Memory B cell (primary cell): ENCODE results near the gene GLRA3.

Experiments
- ATAC-seq: fragments of 150-1000 bp; cut with Tn5 transposase; 2 replicates; pipeline ENCODE4 v1.10.0; 2021; ENCODE audit warnings: low read depth, mild to moderate bottlenecking, moderate library complexity
- DNase-seq, 2 donors: peaks; one replicate each; pipeline ENCODE4 v3.0.0; 2022; ENCODE audit warnings: low spot score in 2 of 2
- H3K27ac Mint-ChIP-seq: one replicate; pipeline ENCODE4 v1.8.0; 2022; ENCODE audit warnings: mild to moderate bottlenecking, moderate library complexity, mixed read lengths
- H3K27me3 Mint-ChIP-seq: one replicate; pipeline ENCODE4 v1.8.0; 2022; ENCODE audit warnings: mixed read lengths
- H3K36me3 Mint-ChIP-seq: one replicate; pipeline ENCODE4 v1.8.0; 2022; ENCODE audit warnings: mild to moderate bottlenecking, mixed read lengths
- H3K4me1 Mint-ChIP-seq: one replicate; pipeline ENCODE4 v1.8.0; 2022; ENCODE audit warnings: mixed read lengths
- H3K4me3 Mint-ChIP-seq: one replicate; pipeline ENCODE4 v1.8.0; 2022; ENCODE audit warnings: mild to moderate bottlenecking, moderate library complexity, mixed read lengths
- H3K9me3 Mint-ChIP-seq: one replicate; pipeline ENCODE4 v1.8.0; 2022; ENCODE audit warnings: mixed read lengths

Gene GLRA3

GRCh38 chr4:174689618-174690017 is 139.4 kb downstream of the GLRA3 start:
- ATAC-seq = no peak
- Mint-ChIP-seq H3K9me3 (peaks cover 9% of the 10 kb centered on the region), H3K4me3 (no peak overlapping the region), H3K36me3 (peaks cover 4% of the 10 kb centered on the region), H3K4me1 (peaks cover 3% of the 10 kb centered on the region), H3K27me3 (no peaks in the 10 kb centered on the region), H3K27ac (no peak overlapping the region)
- DNase-seq = no peak

DNA sequence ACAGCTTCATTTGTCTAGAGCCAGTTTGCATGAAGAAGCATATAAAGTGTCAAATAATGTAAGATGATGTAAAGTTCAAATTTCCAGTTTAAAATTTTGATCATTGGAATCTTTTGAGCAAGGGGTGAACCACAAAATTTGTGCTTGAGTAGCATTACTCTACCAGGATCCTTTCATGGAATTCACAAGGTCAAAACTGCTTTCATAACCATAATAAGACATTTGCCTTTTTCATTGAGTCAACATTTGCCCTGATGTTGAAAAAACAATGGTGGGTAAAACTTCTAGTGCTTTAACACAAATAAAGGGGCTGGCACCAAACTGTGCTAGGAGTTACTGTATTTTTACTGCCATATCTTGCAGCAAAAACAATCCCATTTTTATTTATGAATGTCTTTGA is 142.2 kb downstream of the GLRA3 start:
- Mint-ChIP-seq H3K4me1 (peaks cover 3% of the 10 kb centered on the region), H3K36me3 (peaks cover 4% of the 10 kb centered on the region), H3K27me3 (no peaks in the 10 kb centered on the region), H3K4me3 (no peak overlapping the region), H3K27ac (no peak overlapping the region), H3K9me3 (peaks cover 9% of the 10 kb centered on the region)
- ATAC-seq (no peak), DNase-seq (no peak)

- Mint-ChIP-seq H3K4me3 (no peak overlapping the region), H3K27ac (no peak overlapping the region), H3K36me3 (no peaks in the 10 kb centered on the region), H3K4me1 (no peaks in the 10 kb centered on the region), H3K27me3 (no peaks in the 10 kb centered on the region), H3K9me3 (no peaks in the 10 kb centered on the region)
- no peak for DNase-seq
- ATAC-seq = no peak
Observed at GRCh38 chr4:174681723-174682300, 147.2 kb downstream of the GLRA3 start.

GRCh38 chr4:174674305-174674840 is 154.7 kb downstream of the GLRA3 start:
- DNase-seq (no peak), ATAC-seq (no peak)
- no peak overlapping the region for H3K27ac Mint-ChIP-seq
- no peak overlapping the region for H3K4me3 Mint-ChIP-seq
- no peaks in the 10 kb centered on the region for H3K36me3 Mint-ChIP-seq
- no peaks in the 10 kb centered on the region for H3K4me1 Mint-ChIP-seq
- no peaks in the 10 kb centered on the region for H3K9me3 Mint-ChIP-seq
- no peaks in the 10 kb centered on the region for H3K27me3 Mint-ChIP-seq

DNA sequence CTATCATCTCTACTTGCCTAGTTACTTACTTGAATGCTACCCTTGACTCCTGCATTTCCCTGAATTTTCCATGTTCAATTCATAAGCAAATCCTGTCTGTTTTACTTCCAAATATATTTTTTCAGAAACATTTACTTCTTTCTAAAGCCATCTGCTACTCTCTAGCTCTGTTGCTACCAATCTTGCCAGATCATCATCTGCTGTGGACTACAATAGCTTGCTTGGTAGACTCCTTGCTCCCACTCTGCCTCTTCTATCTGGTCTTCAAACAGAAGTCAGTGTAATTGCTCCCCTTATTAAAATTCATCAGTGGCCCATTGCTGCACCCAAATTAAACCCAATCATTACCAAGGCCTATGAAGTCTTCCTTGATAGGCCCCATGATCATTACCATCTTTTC is 155.2 kb downstream of the GLRA3 start:
- no peaks in the 10 kb centered on the region for H3K27me3 Mint-ChIP-seq
- no peaks in the 10 kb centered on the region for H3K36me3 Mint-ChIP-seq
- no peaks in the 10 kb centered on the region for H3K9me3 Mint-ChIP-seq
- DNase-seq (no peak), ATAC-seq (no peak)
- no peak overlapping the region for H3K4me3 Mint-ChIP-seq
- H3K27ac Mint-ChIP-seq = no peak overlapping the region
- H3K4me1 Mint-ChIP-seq = no peaks in the 10 kb centered on the region

- DNase-seq = no peak
- H3K36me3 Mint-ChIP-seq = no peaks in the 10 kb centered on the region
- no peak overlapping the region for H3K27ac Mint-ChIP-seq
- H3K4me1 Mint-ChIP-seq = no peaks in the 10 kb centered on the region
- no peak overlapping the region for H3K4me3 Mint-ChIP-seq
- ATAC-seq = no peak
- H3K9me3 Mint-ChIP-seq = no peaks in the 10 kb centered on the region
- H3K27me3 Mint-ChIP-seq = no peaks in the 10 kb centered on the region
Observed at GRCh38 chr4:174672276-174672675, 156.8 kb downstream of the GLRA3 start.

GRCh38 chr4:174669270-174669669 is 159.8 kb downstream of the GLRA3 start:
- no peak for DNase-seq
- ATAC-seq = no peak
- no peak overlapping the region for H3K27ac Mint-ChIP-seq

DNA sequence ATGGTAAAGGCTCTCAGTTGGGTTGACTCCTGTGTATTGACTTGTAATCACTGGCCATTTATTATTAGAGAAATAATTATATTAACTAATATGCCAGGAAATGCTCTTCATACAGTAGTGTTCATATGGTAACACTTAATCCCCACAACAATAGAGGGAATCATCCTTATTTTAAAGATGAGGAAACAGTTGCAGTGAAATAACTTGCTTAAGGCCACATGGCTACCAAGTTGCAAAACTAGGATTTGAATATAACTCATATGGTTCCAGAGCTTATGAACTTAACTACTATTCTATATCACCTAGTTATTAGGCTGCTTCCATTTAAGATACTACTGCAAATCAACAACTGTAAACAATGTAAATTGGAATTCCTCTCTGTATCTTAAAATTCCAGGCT is 163.2 kb downstream of the GLRA3 start:
- Mint-ChIP-seq H3K4me3 (no peak overlapping the region), H3K27ac (no peak overlapping the region), H3K4me1 (no peaks in the 10 kb centered on the region), H3K27me3 (no peaks in the 10 kb centered on the region), H3K9me3 (no peaks in the 10 kb centered on the region), H3K36me3 (no peaks in the 10 kb centered on the region)
- no peak for ATAC-seq
- DNase-seq = no peak

More at GRCh38 chr4:174669270-174669669, 159.8 kb downstream of the GLRA3 start:
- no peaks in the 10 kb centered on the region for H3K36me3 Mint-ChIP-seq
- no peaks in the 10 kb centered on the region for H3K9me3 Mint-ChIP-seq
- no peaks in the 10 kb centered on the region for H3K4me1 Mint-ChIP-seq
- no peak overlapping the region for H3K4me3 Mint-ChIP-seq
- no peaks in the 10 kb centered on the region for H3K27me3 Mint-ChIP-seq

DNA sequence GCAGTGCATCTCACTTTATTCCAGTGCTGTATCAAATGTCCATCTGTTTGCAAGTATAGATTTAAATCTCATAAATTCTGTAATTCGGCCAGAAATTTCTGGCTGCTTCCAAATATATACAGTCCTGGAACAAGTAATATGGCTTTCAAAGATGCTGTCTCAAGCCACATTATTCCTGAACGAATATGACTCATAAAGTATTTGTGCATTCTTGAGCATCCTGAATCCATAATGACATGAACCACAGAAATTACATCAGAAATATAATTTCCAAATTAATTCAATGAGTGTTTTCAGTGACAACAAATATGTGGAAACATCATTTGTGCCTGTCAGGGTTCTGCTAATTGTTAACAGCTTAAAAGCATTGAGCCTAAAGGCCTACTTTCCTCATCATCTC is 165.8 kb downstream of the GLRA3 start:
- H3K4me3 Mint-ChIP-seq = no peak overlapping the region
- no peak for ATAC-seq
- DNase-seq = no peak
- H3K27me3 Mint-ChIP-seq = no peaks in the 10 kb centered on the region
- H3K36me3 Mint-ChIP-seq = no peaks in the 10 kb centered on the region
- no peak overlapping the region for H3K27ac Mint-ChIP-seq
- H3K9me3 Mint-ChIP-seq = no peaks in the 10 kb centered on the region
- H3K4me1 Mint-ChIP-seq = no peaks in the 10 kb centered on the region

DNA sequence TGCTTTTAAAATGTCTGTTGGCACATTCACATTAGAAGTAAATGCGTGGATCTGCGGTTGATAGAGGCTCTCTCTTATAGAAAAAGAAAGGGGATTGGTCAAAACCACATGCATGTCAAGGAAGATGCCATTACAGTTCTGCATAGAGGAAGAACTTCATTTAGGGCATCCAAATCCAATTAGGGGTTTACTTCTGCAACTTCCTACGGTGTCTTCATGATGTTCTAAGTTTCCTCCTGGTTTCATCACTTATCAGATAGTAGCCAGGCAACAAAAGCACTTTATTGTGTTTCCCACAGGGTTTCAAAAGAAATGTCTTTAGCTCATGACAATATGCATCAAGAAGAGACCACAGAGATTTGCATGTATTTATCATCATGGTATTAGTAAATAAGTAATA is 170.8 kb downstream of the GLRA3 start:
- DNase-seq = no peak
- no peaks in the 10 kb centered on the region for H3K4me1 Mint-ChIP-seq
- no peak for ATAC-seq
- no peaks in the 10 kb centered on the region for H3K36me3 Mint-ChIP-seq
- no peaks in the 10 kb centered on the region for H3K9me3 Mint-ChIP-seq
- no peak overlapping the region for H3K27ac Mint-ChIP-seq
- H3K4me3 Mint-ChIP-seq = no peak overlapping the region
- no peaks in the 10 kb centered on the region for H3K27me3 Mint-ChIP-seq

DNA sequence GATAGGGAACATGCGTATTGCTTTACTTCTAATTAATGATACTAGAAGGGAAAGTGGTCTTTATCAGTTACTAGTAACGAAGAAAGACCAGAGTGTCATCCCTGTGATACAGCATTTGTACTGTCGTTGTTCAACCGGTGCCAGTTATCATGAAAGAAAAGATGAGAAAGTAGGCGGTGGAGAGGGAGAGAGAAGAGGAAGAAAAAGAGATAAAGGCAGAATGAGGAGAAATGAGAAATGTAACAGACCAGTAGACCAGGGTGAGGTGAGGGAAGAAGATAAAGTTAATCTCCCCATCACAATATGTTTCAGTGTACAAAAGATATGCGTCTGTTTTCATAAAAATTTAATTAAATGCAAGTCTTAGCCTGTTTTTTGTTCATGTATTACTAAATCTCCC is 171.6 kb downstream of the GLRA3 start:
- H3K4me3 Mint-ChIP-seq = no peak overlapping the region
- H3K36me3 Mint-ChIP-seq = no peaks in the 10 kb centered on the region
- no peak for ATAC-seq

GRCh38 chr4:174654634-174655033 is 174.4 kb downstream of the GLRA3 start:
- DNase-seq (no peak), ATAC-seq (no peak)
- H3K4me3 Mint-ChIP-seq = no peak overlapping the region
- no peaks in the 10 kb centered on the region for H3K9me3 Mint-ChIP-seq
- no peaks in the 10 kb centered on the region for H3K4me1 Mint-ChIP-seq
- H3K27ac Mint-ChIP-seq = no peak overlapping the region
- no peaks in the 10 kb centered on the region for H3K27me3 Mint-ChIP-seq
- no peaks in the 10 kb centered on the region for H3K36me3 Mint-ChIP-seq

More for the DNA sequence above, 171.6 kb downstream of the GLRA3 start:
- no peaks in the 10 kb centered on the region for H3K27me3 Mint-ChIP-seq
- DNase-seq = no peak
- no peak overlapping the region for H3K27ac Mint-ChIP-seq
- no peaks in the 10 kb centered on the region for H3K4me1 Mint-ChIP-seq
- H3K9me3 Mint-ChIP-seq = no peaks in the 10 kb centered on the region

DNA sequence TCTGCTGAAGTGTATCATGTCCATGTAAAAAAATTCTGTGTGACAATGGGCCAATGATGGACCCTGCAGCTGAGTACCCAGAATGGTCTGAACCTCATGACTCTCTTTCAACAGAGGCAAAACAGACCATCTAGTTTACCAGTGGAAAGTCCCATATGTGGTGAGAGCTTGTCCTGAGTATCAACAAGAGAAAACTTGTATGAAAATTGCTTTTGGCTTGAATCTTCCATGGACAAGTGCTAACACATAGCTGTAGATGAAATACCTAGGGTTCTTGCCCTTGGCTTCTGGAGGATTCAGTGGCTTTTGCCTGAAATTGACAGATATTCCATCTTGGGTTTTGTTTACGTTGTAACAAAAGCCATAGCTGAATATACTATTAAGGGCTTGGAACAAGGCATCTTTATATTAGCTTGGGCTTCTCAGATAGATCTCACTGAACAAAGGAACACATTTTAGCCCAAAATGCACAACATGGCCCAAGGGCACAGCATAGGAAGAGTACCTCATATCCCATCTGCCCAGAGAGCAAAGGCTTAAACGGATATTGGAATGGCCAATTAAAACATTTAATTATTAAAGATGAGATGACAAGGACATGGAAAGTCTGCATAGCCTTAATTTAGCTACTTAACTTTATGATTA is 178.2 kb downstream of the GLRA3 start:
- Mint-ChIP-seq H3K4me1 (no peaks in the 10 kb centered on the region), H3K9me3 (no peaks in the 10 kb centered on the region), H3K4me3 (no peak overlapping the region), H3K27ac (no peak overlapping the region), H3K27me3 (no peaks in the 10 kb centered on the region), H3K36me3 (no peaks in the 10 kb centered on the region)
- DNase-seq (no peak), ATAC-seq (no peak)

DNA sequence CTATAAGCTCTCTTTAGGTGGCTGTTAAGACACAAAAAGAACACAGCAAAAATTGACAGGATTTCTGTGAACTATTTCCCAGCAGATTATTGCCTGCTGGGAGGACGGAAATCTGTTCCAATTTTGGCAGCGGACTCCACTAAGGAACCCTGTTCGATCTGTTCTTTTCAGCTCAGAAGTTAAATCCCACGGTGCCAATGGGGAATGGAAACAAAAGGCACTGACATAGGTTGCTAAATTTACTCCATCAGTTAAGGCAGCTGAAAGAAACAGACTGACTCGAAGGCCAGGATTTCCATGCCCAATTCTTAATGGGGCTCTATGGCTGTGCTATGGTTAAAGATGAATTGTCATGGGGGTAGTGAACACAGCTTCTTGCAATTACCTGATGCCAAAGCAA is 180.2 kb downstream of the GLRA3 start:
- no peak overlapping the region for H3K27ac Mint-ChIP-seq
- H3K4me3 Mint-ChIP-seq = no peak overlapping the region
- H3K36me3 Mint-ChIP-seq = no peaks in the 10 kb centered on the region
- ATAC-seq = no peak
- DNase-seq = no peak
- H3K4me1 Mint-ChIP-seq = no peaks in the 10 kb centered on the region
- no peaks in the 10 kb centered on the region for H3K9me3 Mint-ChIP-seq
- no peaks in the 10 kb centered on the region for H3K27me3 Mint-ChIP-seq

GRCh38 chr4:174646326-174646725 is 182.7 kb downstream of the GLRA3 start:
- Mint-ChIP-seq H3K27ac (no peak overlapping the region), H3K4me1 (no peaks in the 10 kb centered on the region), H3K27me3 (no peaks in the 10 kb centered on the region), H3K36me3 (no peaks in the 10 kb centered on the region), H3K9me3 (no peaks in the 10 kb centered on the region), H3K4me3 (no peak overlapping the region)
- DNase-seq (no peak), ATAC-seq (no peak)
